CD4-positive, CD25-positive, alpha-beta regulatory T cell (primary cell): Measurements from ENCODE around the gene RPTOR. TPM values are rescaled to one million over a fixed set of nuclear protein-coding genes. Genes with fewer than 3 reads are reported as not detected.
"Not testable (repeated sequence)": the region's sequence is repeated elsewhere in the genome, so short reads cannot be mapped to it uniquely, and the experiment has no call there.

Experiments used
- ATAC-seq, 2 donors: fragments of 150-1000 bp; cut with Tn5 transposase; one replicate each; pipeline ENCODE4 v1.10.0; 2021; ENCODE audit warnings: low read depth in 2 of 2, moderate number of reproducible peaks in 2 of 2, moderate library complexity in 1 of 2
- DNase-seq, 3 donors: peaks; one replicate each; pipeline versions ENCODE4 v3.0.0 to v3.0.0-alpha.2; 2012 to 2022; ENCODE audit warnings: mixed read lengths in 1 of 3
- H3K27ac ChIP-seq: one replicate; pipeline ENCODE4 v1.7.0; 2013; ENCODE audit warnings: mild to moderate bottlenecking, low read length; ENCODE audit not compliant: insufficient read depth, poor library complexity, severe bottlenecking
- H3K27me3 ChIP-seq: one replicate; pipeline ENCODE4 v1.7.0; 2013; ENCODE audit warnings: low read length; ENCODE audit not compliant: control insufficient read depth, insufficient read depth
- H3K36me3 ChIP-seq: one replicate; pipeline ENCODE4 v1.7.0; 2013; ENCODE audit warnings: mild to moderate bottlenecking, low read length, moderate library complexity; ENCODE audit not compliant: control insufficient read depth, insufficient read depth
- H3K4me1 ChIP-seq: 2 replicates; pipeline ENCODE4 v1.7.0; 2013; ENCODE audit warnings: mild to moderate bottlenecking, low read length; ENCODE audit not compliant: insufficient read depth, control insufficient read depth, poor library complexity, severe bottlenecking
- H3K4me3 ChIP-seq: one replicate; pipeline ENCODE4 v1.7.0; 2013; ENCODE audit warnings: low read depth, mild to moderate bottlenecking, low read length, moderate library complexity
- H3K9me3 ChIP-seq, 2 experiments: 1 replicate in 1 of 2; 2 replicates in 1 of 2; pipeline ENCODE4 v1.7.0; 2013; ENCODE audit warnings: low read length in 2 of 2, mild to moderate bottlenecking in 1 of 2, moderate library complexity in 1 of 2; ENCODE audit not compliant: control insufficient read depth in 2 of 2
- H3K27ac Mint-ChIP-seq, 3 donors: one replicate each; pipeline ENCODE4 v1.8.0; 2020 to 2022; ENCODE audit warnings: mild to moderate bottlenecking in 3 of 3, mixed read lengths in 3 of 3, moderate library complexity in 2 of 3
- H3K27me3 Mint-ChIP-seq: one replicate; pipeline ENCODE4 v1.8.0; 2022; ENCODE audit warnings: mild to moderate bottlenecking, mixed read lengths
- H3K36me3 Mint-ChIP-seq: one replicate; pipeline ENCODE4 v1.8.0; 2020; ENCODE audit warnings: mixed read lengths
- H3K4me1 Mint-ChIP-seq, 4 donors: one replicate each; pipeline ENCODE4 v1.8.0; 2020 to 2022; ENCODE audit warnings: mixed read lengths in 4 of 4, mild to moderate bottlenecking in 1 of 4
- H3K4me3 Mint-ChIP-seq, 4 donors: one replicate each; pipeline ENCODE4 v1.8.0; 2020 to 2022; ENCODE audit warnings: mild to moderate bottlenecking in 4 of 4, mixed read lengths in 4 of 4, moderate library complexity in 3 of 4
- H3K9me3 Mint-ChIP-seq, 7 donors: one replicate each; pipeline ENCODE4 v1.8.0; 2020 to 2022; ENCODE audit warnings: mixed read lengths in 7 of 7, mild to moderate bottlenecking in 3 of 7, moderate library complexity in 2 of 7
- polyA plus RNA-seq, 4 donors: library from polyadenylated mRNA; unstranded; fragments of 300-500 nt; fragmentation: Illumina TruSeq; gene quantifications; one replicate each; pipeline ENCODE4 v1.2.3, GENCODE V29; 2021
- total RNA-seq: library from RNA; stranded (reverse); gene quantifications from one replicate; pipeline ENCODE4 v1.2.3, GENCODE V29; 2022

The RPTOR gene
- total and polyA plus RNA-seq, 5 donors from 2014 or later, result 4.7 to 70.1 (median 8.2) TPM

DNA sequence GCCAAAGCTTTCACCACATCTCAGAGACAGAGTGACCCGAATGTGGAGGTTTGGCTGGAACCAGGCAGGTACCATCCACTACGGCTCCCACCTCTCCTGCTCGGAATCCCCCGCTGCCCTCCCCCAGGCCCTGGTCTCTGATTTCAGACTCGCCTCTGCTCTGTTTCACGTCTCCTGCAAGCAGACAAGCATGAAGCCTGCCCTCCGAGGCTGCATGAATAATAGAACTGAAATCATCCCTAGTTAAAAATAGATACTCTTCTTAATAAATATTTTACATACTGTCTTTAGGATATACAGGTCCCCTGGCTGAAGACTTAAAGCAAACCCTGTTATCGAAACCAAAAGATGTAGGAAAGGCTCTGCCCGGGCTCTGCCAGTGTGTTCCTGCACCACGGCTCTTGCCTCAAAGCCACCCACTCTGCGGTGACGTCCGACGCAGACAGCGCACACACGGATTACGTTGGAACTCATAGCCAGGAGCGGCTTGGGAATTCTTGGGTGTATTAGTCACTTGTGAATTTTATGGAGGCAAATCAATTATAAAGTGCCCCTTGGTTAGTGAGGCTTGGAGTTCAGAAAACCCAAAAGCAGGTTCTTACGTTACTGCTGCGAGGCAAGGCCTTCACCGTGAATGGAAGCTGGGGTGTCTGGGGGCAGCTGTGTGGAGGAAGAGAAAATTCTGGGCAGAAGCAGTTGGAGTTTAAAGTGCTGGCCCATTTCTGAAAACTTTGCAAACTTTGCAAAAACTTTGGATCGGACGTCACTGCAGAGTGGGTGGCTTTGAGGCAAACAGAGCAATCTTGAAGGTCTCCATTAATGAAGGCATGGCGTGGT, 42.7 kb upstream of the RPTOR start:
- H3K27me3 Mint-ChIP-seq, result peaks cover 24% of the 10 kb centered on the region
- no peak overlapping the region for H3K27ac Mint-ChIP-seq
- no peak for ATAC-seq
- Histone ChIP-seq H3K4me1 (peaks cover 5% of the 10 kb centered on the region), H3K27ac (no peak overlapping the region), H3K36me3 (no peaks in the 10 kb centered on the region), H3K27me3 (no peaks in the 10 kb centered on the region), H3K4me3 (no peak overlapping the region), H3K9me3 (no peaks in the 10 kb centered on the region)
- H3K4me3 Mint-ChIP-seq, result no peak overlapping the region
- DNase-seq, result no peak
- peaks cover 0 to 7% (median 2%) of the 10 kb centered on the region in 4 donors for H3K4me1 Mint-ChIP-seq
- H3K9me3 Mint-ChIP-seq, result peaks cover 0 to 5% (median 0%) of the 10 kb centered on the region in 7 donors
- H3K36me3 Mint-ChIP-seq, result no peaks in the 10 kb centered on the region

DNA sequence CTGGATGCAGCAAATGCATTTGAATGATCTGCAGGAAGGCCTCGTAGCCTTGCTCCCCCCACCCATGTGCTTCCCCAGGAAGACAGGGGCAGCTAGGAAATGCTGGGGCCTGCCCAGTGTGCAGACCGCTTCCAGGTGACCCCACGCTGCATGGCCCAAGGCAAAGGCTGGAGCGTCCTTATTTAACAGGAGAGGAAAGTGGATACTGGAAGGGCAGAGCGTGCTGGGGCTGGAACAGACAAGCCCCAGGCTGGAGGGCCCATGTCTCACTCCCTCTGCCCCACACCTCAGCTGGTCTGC, 42.1 kb upstream of the RPTOR start:
- no peak for DNase-seq
- H3K27ac ChIP-seq, result no peak overlapping the region
- H3K27me3 ChIP-seq, result no peaks in the 10 kb centered on the region
- Mint-ChIP-seq H3K4me3 (no peak overlapping the region), H3K9me3 (peaks cover 0 to 4% (median 0%) of the 10 kb centered on the region in 7 donors), H3K27ac (no peak overlapping the region), H3K27me3 (peaks cover 22% of the 10 kb centered on the region), H3K36me3 (no peaks in the 10 kb centered on the region), H3K4me1 (peaks cover 0 to 3% (median 0%) of the 10 kb centered on the region in 4 donors)
- no peaks in the 10 kb centered on the region for H3K36me3 ChIP-seq
- H3K4me3 ChIP-seq, result no peak overlapping the region
- ATAC-seq, result no peak
- H3K4me1 ChIP-seq, result peaks cover 4% of the 10 kb centered on the region
- no peaks in the 10 kb centered on the region for H3K9me3 ChIP-seq

GRCh38 chr17:80503031-80503430, 41.6 kb upstream of the RPTOR start:
- Mint-ChIP-seq H3K4me3 (no peak overlapping the region), H3K36me3 (no peaks in the 10 kb centered on the region), H3K4me1 (no peaks in the 10 kb centered on the region), H3K27me3 (peaks cover 22% of the 10 kb centered on the region), H3K27ac (no peak overlapping the region), H3K9me3 (peaks cover 0 to 4% (median 0%) of the 10 kb centered on the region in 7 donors)
- Histone ChIP-seq H3K27me3 (no peaks in the 10 kb centered on the region), H3K27ac (no peak overlapping the region), H3K4me1 (no peaks in the 10 kb centered on the region), H3K36me3 (no peaks in the 10 kb centered on the region), H3K4me3 (no peak overlapping the region), H3K9me3 (no peaks in the 10 kb centered on the region)
- ATAC-seq (no peak), DNase-seq (no peak)

- Mint-ChIP-seq H3K9me3 (peaks cover 0 to 4% (median 0%) of the 10 kb centered on the region in 7 donors), H3K4me3 (no peak overlapping the region), H3K27me3 (peaks cover 25% of the 10 kb centered on the region), H3K27ac (no peak overlapping the region), H3K36me3 (no peaks in the 10 kb centered on the region), H3K4me1 (no peaks in the 10 kb centered on the region)
- Histone ChIP-seq H3K27me3 (no peaks in the 10 kb centered on the region), H3K36me3 (no peaks in the 10 kb centered on the region), H3K27ac (no peak overlapping the region), H3K9me3 (no peaks in the 10 kb centered on the region), H3K4me3 (no peak overlapping the region), H3K4me1 (no peaks in the 10 kb centered on the region)
- DNase-seq (no peak), ATAC-seq (no peak)
Measured at GRCh38 chr17:80503921-80504320, 40.7 kb upstream of the RPTOR start.

- H3K9me3 Mint-ChIP-seq, result peaks cover 0 to 4% (median 0%) of the 10 kb centered on the region in 7 donors
- no peak overlapping the region for H3K27ac Mint-ChIP-seq
- H3K4me1 ChIP-seq, result no peaks in the 10 kb centered on the region
- H3K36me3 Mint-ChIP-seq, result no peaks in the 10 kb centered on the region
- no peak overlapping the region for H3K4me3 ChIP-seq
- H3K27ac ChIP-seq, result no peak overlapping the region
- peaks cover 23% of the 10 kb centered on the region for H3K27me3 Mint-ChIP-seq
- H3K4me1 Mint-ChIP-seq, result no peaks in the 10 kb centered on the region
- no peaks in the 10 kb centered on the region for H3K27me3 ChIP-seq
- no peak overlapping the region for H3K4me3 Mint-ChIP-seq
- no peaks in the 10 kb centered on the region for H3K9me3 ChIP-seq
- DNase-seq (no peak), ATAC-seq (no peak)
- H3K36me3 ChIP-seq, result no peaks in the 10 kb centered on the region
Measured at GRCh38 chr17:80504686-80505413, 39.8 kb upstream of the RPTOR start.

DNA sequence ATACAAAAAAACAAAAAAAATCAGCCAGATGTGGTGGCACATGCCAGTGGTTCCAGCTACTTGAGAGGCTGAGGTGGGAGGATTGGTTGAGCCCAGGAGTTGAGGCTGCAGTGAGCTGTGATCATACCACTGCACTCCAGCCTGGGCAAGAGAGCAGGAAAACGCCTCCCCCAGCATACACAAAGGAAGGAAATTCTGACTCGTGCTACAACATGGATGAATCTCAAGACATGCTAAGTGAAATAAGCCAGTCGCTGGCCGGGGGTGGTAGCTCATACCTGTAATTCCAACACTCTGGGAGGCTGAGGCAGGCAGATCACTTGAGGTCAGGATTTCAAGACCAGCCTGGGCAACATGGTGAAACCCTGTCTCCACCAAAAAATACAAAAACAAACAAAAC, 37.5 kb upstream of the RPTOR start:
- not testable (repeated sequence) for H3K4me1 ChIP-seq, H3K4me3 ChIP-seq, H3K36me3 Mint-ChIP-seq, H3K27ac ChIP-seq, H3K9me3 Mint-ChIP-seq, H3K4me3 Mint-ChIP-seq, DNase-seq, H3K27me3 ChIP-seq, H3K4me1 Mint-ChIP-seq, H3K9me3 ChIP-seq, H3K36me3 ChIP-seq, H3K27ac Mint-ChIP-seq, ATAC-seq
- peaks cover 18% of the 10 kb centered on the region for H3K27me3 Mint-ChIP-seq

- no peak for DNase-seq
- H3K4me1 Mint-ChIP-seq, result no peaks in the 10 kb centered on the region
- H3K9me3 ChIP-seq, result no peaks in the 10 kb centered on the region
- no peak for ATAC-seq
- H3K27ac ChIP-seq, result no peak overlapping the region
- H3K36me3 Mint-ChIP-seq, result no peaks in the 10 kb centered on the region
- no peaks in the 10 kb centered on the region for H3K27me3 ChIP-seq
- H3K27me3 Mint-ChIP-seq, result peaks cover 18% of the 10 kb centered on the region
- no peaks in the 10 kb centered on the region for H3K9me3 Mint-ChIP-seq
- no peak overlapping the region for H3K4me3 Mint-ChIP-seq
- H3K36me3 ChIP-seq, result no peaks in the 10 kb centered on the region
- H3K4me3 ChIP-seq, result no peak overlapping the region
- H3K4me1 ChIP-seq, result no peaks in the 10 kb centered on the region
- H3K27ac Mint-ChIP-seq, result no peak overlapping the region
Measured at GRCh38 chr17:80507965-80508364, 36.7 kb upstream of the RPTOR start.

DNA sequence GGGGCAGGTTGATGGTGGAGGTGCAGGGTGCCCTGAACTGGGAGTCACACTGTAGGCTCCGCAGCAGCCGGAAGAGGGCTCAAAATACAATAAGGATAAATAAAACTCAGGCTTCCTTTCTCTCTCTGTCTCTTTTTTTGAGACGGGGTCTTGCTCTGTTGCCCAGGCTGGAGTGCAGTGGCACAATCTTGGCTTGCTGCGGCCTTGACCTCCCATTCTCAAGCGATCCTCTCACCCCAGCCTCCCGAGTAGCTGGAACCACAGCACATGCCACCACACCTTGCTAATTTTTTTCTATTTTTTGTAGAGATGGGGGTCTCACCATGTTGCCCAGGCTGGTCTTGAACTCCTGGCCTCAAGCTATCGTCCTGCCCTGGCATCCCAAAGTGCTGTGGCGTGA, 35.3 kb upstream of the RPTOR start:
- Mint-ChIP-seq H3K27me3 (peaks cover 18% of the 10 kb centered on the region), H3K36me3 (no peaks in the 10 kb centered on the region), H3K4me1 (no peaks in the 10 kb centered on the region), H3K9me3 (no peaks in the 10 kb centered on the region), H3K27ac (no peak overlapping the region), H3K4me3 (no peak overlapping the region)
- Histone ChIP-seq H3K4me3 (no peak overlapping the region), H3K36me3 (no peaks in the 10 kb centered on the region), H3K4me1 (no peaks in the 10 kb centered on the region), H3K27ac (no peak overlapping the region), H3K9me3 (no peaks in the 10 kb centered on the region), H3K27me3 (no peaks in the 10 kb centered on the region)
- ATAC-seq, result no peak
- DNase-seq, result no peak
